B cell (primary cell): ENCODE measurements around the gene MPZL2.

ENCODE experiments used
- CTCF ChIP-seq: fragments of 200-600 bp; IDR thresholded peaks from one replicate; pipeline ENCODE4 v1.8.0; 2022; ENCODE audit warnings: antibody characterized with exemption, mild to moderate bottlenecking
- EZH2 ChIP-seq: IDR thresholded peaks from 2 replicates; pipeline ENCODE4 v1.6.1; 2012; ENCODE audit warnings: borderline replicate concordance, low read depth, mild to moderate bottlenecking, moderate library complexity, low read length; ENCODE audit not compliant: insufficient read depth, poor library complexity, severe bottlenecking

GRCh38 chr11:118289401-118289800 lies 25.3 kb upstream of the MPZL2 start:
- TF ChIP-seq CTCF (no peak), EZH2 (no peak)
